Measurements from ENCODE around the gene PTPRQ. TPM values are rescaled to one million over a fixed set of nuclear protein-coding genes. Genes with fewer than 3 reads are reported as not detected.

PTPRQ gene
- total RNA-seq, 1 donor, result 5.4 TPM

DNA sequence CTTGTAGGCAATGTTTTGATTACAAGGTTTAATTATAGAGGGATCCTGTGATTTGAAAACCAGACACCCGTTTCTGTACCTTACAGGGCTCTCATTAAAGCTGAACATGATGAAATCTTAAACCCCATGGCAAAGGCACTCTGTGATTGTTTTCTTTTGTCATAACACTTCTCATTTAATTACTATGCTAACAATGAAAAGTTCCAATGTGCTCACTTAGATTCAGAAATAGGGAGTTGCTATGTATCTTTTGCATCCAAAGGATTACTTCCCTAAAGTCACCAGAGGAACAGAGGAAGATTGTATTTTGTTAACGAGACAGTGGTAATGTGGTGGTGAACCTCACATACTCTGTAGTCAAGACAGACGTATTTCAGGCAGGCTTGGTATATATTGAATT, 181.9 kb downstream of the PTPRQ start:
- Histone ChIP-seq H3K4me3 (ENCODE audit: insufficient read depth, low read length) (no peak overlapping the region), H3K79me2 (ENCODE audit: insufficient read depth, low read length) (no peaks in the 10 kb centered on the region), H3K27ac (ENCODE audit: low read depth, low read length) (peak overlapping the region; percentile 52), H3K9me3 (ENCODE audit: low read depth, low read length) (no peaks in the 10 kb centered on the region), H3K36me3 (ENCODE audit: insufficient read depth, low read length) (no peaks in the 10 kb centered on the region), H3K4me2 (ENCODE audit: insufficient read depth, low read length) (peak overlapping the region; percentile 9), H2AFZ (ENCODE audit: low read length) (peak overlapping the region; percentile 70), H4K20me1 (ENCODE audit: insufficient read depth, low read length) (no peaks in the 10 kb centered on the region), H3K27me3 (ENCODE audit: insufficient read depth, low read length) (no peaks in the 10 kb centered on the region), H3K4me1 (ENCODE audit: insufficient read depth, low read length) (peaks cover 18% of the 10 kb centered on the region)
- TF ChIP-seq, protein P1, sequence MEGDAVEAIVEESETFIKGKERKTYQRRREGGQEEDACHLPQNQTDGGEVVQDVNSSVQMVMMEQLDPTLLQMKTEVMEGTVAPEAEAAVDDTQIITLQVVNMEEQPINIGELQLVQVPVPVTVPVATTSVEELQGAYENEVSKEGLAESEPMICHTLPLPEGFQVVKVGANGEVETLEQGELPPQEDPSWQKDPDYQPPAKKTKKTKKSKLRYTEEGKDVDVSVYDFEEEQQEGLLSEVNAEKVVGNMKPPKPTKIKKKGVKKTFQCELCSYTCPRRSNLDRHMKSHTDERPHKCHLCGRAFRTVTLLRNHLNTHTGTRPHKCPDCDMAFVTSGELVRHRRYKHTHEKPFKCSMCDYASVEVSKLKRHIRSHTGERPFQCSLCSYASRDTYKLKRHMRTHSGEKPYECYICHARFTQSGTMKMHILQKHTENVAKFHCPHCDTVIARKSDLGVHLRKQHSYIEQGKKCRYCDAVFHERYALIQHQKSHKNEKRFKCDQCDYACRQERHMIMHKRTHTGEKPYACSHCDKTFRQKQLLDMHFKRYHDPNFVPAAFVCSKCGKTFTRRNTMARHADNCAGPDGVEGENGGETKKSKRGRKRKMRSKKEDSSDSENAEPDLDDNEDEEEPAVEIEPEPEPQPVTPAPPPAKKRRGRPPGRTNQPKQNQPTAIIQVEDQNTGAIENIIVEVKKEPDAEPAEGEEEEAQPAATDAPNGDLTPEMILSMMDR (IDR thresholded peaks at IDR 0.05; ENCODE audit: extremely low read depth, low read depth, low read length), result no peak
- no peak for DNase-seq (ENCODE audit: insufficient read length, low spot score, missing footprints)

DNA sequence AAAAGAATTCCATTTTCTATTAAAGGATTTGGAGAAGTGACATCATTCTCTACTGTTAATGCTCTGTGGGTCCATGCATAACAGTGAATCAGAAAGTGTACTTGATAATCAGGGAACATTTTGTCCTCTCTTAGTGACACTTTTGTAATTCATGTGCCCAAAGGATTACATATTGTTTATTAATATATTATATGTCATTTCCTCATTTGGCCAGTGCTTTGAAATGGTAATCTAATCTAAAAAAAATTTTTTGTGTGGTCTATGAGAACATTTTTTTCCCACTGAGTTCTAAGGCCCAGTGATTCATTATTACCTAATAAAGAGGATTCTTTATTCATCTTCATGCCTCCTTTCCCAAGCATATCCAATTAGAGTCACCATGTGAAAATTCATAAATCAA, 183.7 kb downstream of the PTPRQ start:
- Histone ChIP-seq H3K36me3 (ENCODE audit: insufficient read depth, low read length) (no peaks in the 10 kb centered on the region), H3K79me2 (ENCODE audit: insufficient read depth, low read length) (no peaks in the 10 kb centered on the region), H3K4me3 (ENCODE audit: insufficient read depth, low read length) (no peak overlapping the region), H4K20me1 (ENCODE audit: insufficient read depth, low read length) (no peaks in the 10 kb centered on the region), H3K27ac (ENCODE audit: low read depth, low read length) (peak overlapping the region; percentile 87), H3K9me3 (ENCODE audit: low read depth, low read length) (no peaks in the 10 kb centered on the region), H3K27me3 (ENCODE audit: insufficient read depth, low read length) (no peaks in the 10 kb centered on the region), H2AFZ (ENCODE audit: low read length) (no peak overlapping the region), H3K4me2 (ENCODE audit: insufficient read depth, low read length) (no peak overlapping the region), H3K4me1 (ENCODE audit: insufficient read depth, low read length) (peaks cover 18% of the 10 kb centered on the region)
- peak; percentile 52 for DNase-seq (ENCODE audit: insufficient read length, low spot score, missing footprints)
- TF ChIP-seq, protein P1 (IDR thresholded peaks at IDR 0.05; ENCODE audit: extremely low read depth, low read depth, low read length), result no peak

DNA sequence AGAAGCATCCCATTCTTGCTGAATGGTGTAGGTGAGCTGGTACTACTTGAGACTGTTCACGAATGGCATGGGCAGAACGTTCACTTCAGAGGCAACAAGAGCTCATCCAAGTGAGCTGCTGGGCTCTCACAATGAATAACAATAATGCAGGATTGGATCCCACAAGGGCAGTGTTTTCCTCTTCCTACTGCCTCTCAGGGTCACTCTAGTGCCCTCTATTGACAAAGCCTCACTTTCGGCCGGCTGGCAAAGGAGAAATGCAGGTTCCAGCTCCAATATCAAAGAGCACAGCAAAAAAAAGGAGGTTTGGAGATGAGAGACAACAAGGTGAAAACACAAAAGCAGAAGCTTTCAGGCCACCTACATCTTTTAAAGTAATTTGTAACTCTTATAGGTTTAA, 188.8 kb downstream of the PTPRQ start:
- Histone ChIP-seq H3K4me1 (ENCODE audit: insufficient read depth, low read length) (peaks cover 4% of the 10 kb centered on the region), H3K27ac (ENCODE audit: low read depth, low read length) (no peak overlapping the region), H4K20me1 (ENCODE audit: insufficient read depth, low read length) (no peaks in the 10 kb centered on the region), H3K9me3 (ENCODE audit: low read depth, low read length) (no peaks in the 10 kb centered on the region), H3K4me3 (ENCODE audit: insufficient read depth, low read length) (no peak overlapping the region), H3K27me3 (ENCODE audit: insufficient read depth, low read length) (no peaks in the 10 kb centered on the region), H3K36me3 (ENCODE audit: insufficient read depth, low read length) (no peaks in the 10 kb centered on the region), H2AFZ (ENCODE audit: low read length) (peak overlapping the region; percentile 59), H3K79me2 (ENCODE audit: insufficient read depth, low read length) (no peaks in the 10 kb centered on the region), H3K4me2 (ENCODE audit: insufficient read depth, low read length) (no peak overlapping the region)
- TF ChIP-seq, protein P1 (IDR thresholded peaks at IDR 0.05; ENCODE audit: extremely low read depth, low read depth, low read length), result peak; percentile 45
- peak; percentile 58 for DNase-seq (ENCODE audit: insufficient read length, low spot score, missing footprints)

- TF ChIP-seq, protein P1 (IDR thresholded peaks at IDR 0.05; ENCODE audit: extremely low read depth, low read depth, low read length), result no peak
- Histone ChIP-seq H3K79me2 (ENCODE audit: insufficient read depth, low read length) (no peaks in the 10 kb centered on the region), H3K4me3 (ENCODE audit: insufficient read depth, low read length) (no peak overlapping the region), H4K20me1 (ENCODE audit: insufficient read depth, low read length) (no peaks in the 10 kb centered on the region), H3K27ac (ENCODE audit: low read depth, low read length) (peak overlapping the region; percentile 42), H3K4me1 (ENCODE audit: insufficient read depth, low read length) (no peaks in the 10 kb centered on the region), H3K9me3 (ENCODE audit: low read depth, low read length) (no peaks in the 10 kb centered on the region), H3K36me3 (ENCODE audit: insufficient read depth, low read length) (no peaks in the 10 kb centered on the region), H3K4me2 (ENCODE audit: insufficient read depth, low read length) (peak overlapping the region; percentile 44), H2AFZ (ENCODE audit: low read length) (peak overlapping the region; percentile 80), H3K27me3 (ENCODE audit: insufficient read depth, low read length) (no peaks in the 10 kb centered on the region)
- DNase-seq (ENCODE audit: insufficient read length, low spot score, missing footprints), result no peak
These were observed 190.9 kb downstream of the PTPRQ start for GRCh38 chr12:80634903-80635302.
